K562 (cell line): ENCODE results near the gene RBP3. TPM values are rescaled to one million over a fixed set of nuclear protein-coding genes. Genes with fewer than 3 reads are reported as not detected.

Experiments
- ATAC-seq: fragments of 200-7000 bp; cut with Tn5 transposase; 3 replicates; pipeline ENCODE4 v1.9.1; 2020; ENCODE audit warnings: moderate library complexity
- BruUV-seq: library from RNA; stranded (reverse); fragments of 400-500 nt; replicated peaks from 2 replicates; lab custom pipeline; 2021; lab: Mats Ljungman, UMichigan
- CTCF ChIA-PET: fragments of 300-600 bp; formaldehyde crosslinking; extraction: SDS; loops from one replicate; lab custom pipeline; 2021; ENCODE audit warnings: low intra/inter-chr PET ratio; lab: Yijun Ruan, JAX
- POLR2A ChIA-PET: fragments of 300-600, 350-650 bp; sonication (Branson Sonifier 250); formaldehyde crosslinking; extraction: SDS; loops from one replicate; lab custom pipeline; 2021; ENCODE audit warnings: antibody characterized with exemption, inconsistent platforms; lab: Yijun Ruan, JAX
- DNase-seq, 4 experiments: peaks; one replicate each; pipeline versions ENCODE4 v3.0.0 to v3.0.0-alpha.2; 2011 to 2018; ENCODE audit warnings: low spot score in 3 of 4, mixed read lengths in 3 of 4; ENCODE audit errors: extremely low read depth in 1 of 4
- FAIRE-seq: peaks from 2 replicates; lab custom pipeline; 2011; peaks lifted over from hg19 to GRCh38; lab: Jason Lieb, UNC
- H2AFZ ChIP-seq: 2 replicates; pipeline ENCODE4 v1.6.0; 2011; ENCODE audit warnings: low read depth, low read length, control low read depth, inconsistent platforms
- H3K27ac ChIP-seq: fragments of 200-600 bp; 3 replicates; pipeline ENCODE4 v1.8.0; 2011; ENCODE audit warnings: low read depth, mild to moderate bottlenecking, control low read depth, inconsistent platforms, low read length, moderate library complexity, mixed read lengths; ENCODE audit errors: extremely low read depth
- H3K27me3 ChIP-seq, 2 experiments: fragments of 300-600 bp in 1 of 2; 2 replicates in 1 of 2; 3 replicates in 1 of 2; pipeline versions ENCODE4 v1.6.0 to v1.8.0; 2011; ENCODE audit warnings: inconsistent platforms in 2 of 2, low read length in 2 of 2, mild to moderate bottlenecking in 1 of 2, mixed read lengths in 1 of 2, moderate library complexity in 1 of 2; ENCODE audit not compliant: control insufficient read depth in 2 of 2, insufficient read depth in 2 of 2
- H3K36me3 ChIP-seq: fragments of 300-600 bp; 3 replicates; pipeline ENCODE4 v1.8.0; 2011; ENCODE audit warnings: mild to moderate bottlenecking, low read length, inconsistent platforms; ENCODE audit not compliant: control insufficient read depth, insufficient read depth
- H3K4me1 ChIP-seq, 2 experiments: fragments of 200-600 bp in 1 of 2; replicated peaks in 1 of 2; 2 replicates in 1 of 2; 3 replicates in 1 of 2; pipeline versions ENCODE4 v1.5.1 to v1.8.0; 2011; ENCODE audit warnings: inconsistent platforms in 2 of 2, low read length in 2 of 2, mild to moderate bottlenecking in 1 of 2, mixed read lengths in 1 of 2, moderate library complexity in 1 of 2; ENCODE audit not compliant: control insufficient read depth in 2 of 2, insufficient read depth in 2 of 2
- H3K4me2 ChIP-seq: 2 replicates; pipeline ENCODE4 v1.6.1; 2011; ENCODE audit warnings: low read length, control low read depth, inconsistent platforms, mixed read lengths; ENCODE audit not compliant: insufficient read depth
- H3K4me3 ChIP-seq: fragments of 200-600 bp; sonication (generic), shearing (Covaris generic); 2 replicates; pipeline ENCODE4 v1.5.1; 2016; ENCODE audit warnings: control low read depth, inconsistent platforms
- H3K79me2 ChIP-seq: fragments of 200-600 bp; 3 replicates; pipeline ENCODE4 v1.8.0; 2011; ENCODE audit warnings: low read length, inconsistent platforms; ENCODE audit not compliant: control insufficient read depth, insufficient read depth
- H3K9ac ChIP-seq, 2 experiments: 2 replicates each; pipeline versions ENCODE4 v1.6.0 to v1.6.1; 2011; ENCODE audit warnings: low read depth in 2 of 2, low read length in 2 of 2, control low read depth in 1 of 2, inconsistent platforms in 1 of 2, mild to moderate bottlenecking in 1 of 2, mixed read lengths in 1 of 2; ENCODE audit not compliant: insufficient read depth in 1 of 2
- H3K9me1 ChIP-seq: one replicate; pipeline ENCODE4 v1.6.0; 2011; ENCODE audit warnings: inconsistent platforms, mild to moderate bottlenecking, low read length, moderate library complexity; ENCODE audit not compliant: control insufficient read depth, insufficient read depth
- H3K9me3 ChIP-seq: replicated peaks from 2 replicates; pipeline ENCODE4 v1.5.1; 2011; ENCODE audit warnings: low read depth, low read length, inconsistent platforms; ENCODE audit not compliant: control insufficient read depth, insufficient read depth
- H4K20me1 ChIP-seq: replicated peaks from 2 replicates; pipeline ENCODE4 v1.6.1; 2011; ENCODE audit warnings: low read length, inconsistent platforms, mixed read lengths; ENCODE audit not compliant: control insufficient read depth, insufficient read depth
- CLOCK ChIP-seq: fragments of 250-450 bp; sonication (Bioruptor Pico); IDR thresholded peaks from 2 replicates; pipeline ENCODE4 v1.4.0; 2020; ENCODE audit warnings: mild to moderate bottlenecking, moderate library complexity, borderline replicate concordance
- EHMT2 ChIP-seq: fragments of 450-650 bp; IDR thresholded peaks from 2 replicates; pipeline ENCODE4 v1.6.1; 2018; ENCODE audit warnings: antibody characterized with exemption
- EWSR1 ChIP-seq: fragments of 450-650 bp; IDR thresholded peaks from 2 replicates; pipeline ENCODE4 v1.6.1; 2018; ENCODE audit warnings: borderline replicate concordance, mild to moderate bottlenecking, low read depth, moderate library complexity; ENCODE audit not compliant: partially characterized antibody
- KAT2B ChIP-seq: IDR thresholded peaks from one replicate; pipeline ENCODE4 v1.6.1; 2012; ENCODE audit warnings: low read depth, mild to moderate bottlenecking, control low read depth, inconsistent platforms, low read length, moderate library complexity
- MCM7 ChIP-seq, 2 experiments: fragments of 450-650 bp; IDR thresholded peaks; 2 replicates each; pipeline ENCODE4 v1.6.1; 2016 to 2018
- RNF2 ChIP-seq: sonication (generic); IDR thresholded peaks from 2 replicates; pipeline ENCODE4 v1.6.1; 2016
- ZBTB1 ChIP-seq: sonication (generic); formaldehyde crosslinking; IDR thresholded peaks from 2 replicates; pipeline ENCODE4 v1.8.1; 2023; ENCODE audit warnings: missing genetic modification reagents, low read depth, mild to moderate bottlenecking, borderline replicate concordance
- ZNF146 ChIP-seq: IDR thresholded peaks from one replicate; pipeline ENCODE4 v1.6.1; 2018; ENCODE audit warnings: missing compliant biosample characterization; ENCODE audit not compliant: unreplicated experiment
- ZNF197 ChIP-seq: fragments of 200-800 bp; sonication (Bioruptor generic); IDR thresholded peaks from 2 replicates; pipeline ENCODE4 v1.6.1; 2016; ENCODE audit warnings: low read depth, missing genetic modification characterization, missing compliant biosample characterization
- ZNF347 ChIP-seq: fragments of 450-650 bp; formaldehyde crosslinking; IDR thresholded peaks from 2 replicates; pipeline ENCODE4 v1.4.0; 2020; ENCODE audit warnings: low read depth, mild to moderate bottlenecking, moderate library complexity
- ZNF57 ChIP-seq: fragments of 450-650 bp; formaldehyde crosslinking; IDR thresholded peaks from 2 replicates; pipeline ENCODE4 v1.4.0; 2020; ENCODE audit warnings: mild to moderate bottlenecking, moderate library complexity
- WGBS: fragments of 100-300 bp; shearing (Covaris generic); methylation state at CpG from one replicate; pipeline ENCODE4 v1.1.6; 2016; ENCODE audit warnings: low coverage, mixed read lengths; ENCODE audit not compliant: insufficient coverage; ENCODE audit errors: missing lambda C conversion rate; 5-methylcytosine and 5-hydroxymethylcytosine counted together
- in situ Hi-C: fragments of 300-500 bp; cut with MboI; formaldehyde crosslinking; loops from 4 replicates; pipeline ENCODE4 v1.15.0; 2018; ENCODE audit warnings: inconsistent platforms, mixed read lengths
- intact Hi-C: fragments of 100-400 bp; cut with micrococcal nuclease; formaldehyde crosslinking; loops from 2 replicates; pipeline ENCODE4 v1.14.2; 2022
- polyA plus RNA-seq, 8 experiments: library from polyadenylated mRNA; depleted of rRNA in 4 of 8; stranded (reverse) in 5 of 8; unstranded in 3 of 8; fragments of >200 nt; fragmentation: Nextera tagmentation in 2 of 8; fragmentation: Illumina TruSeq in 1 of 8; extraction: Ambion mirVana in 2 of 8; extraction: Trizol in 1 of 8; gene quantifications; 2 replicates each; pipeline versions ENCODE4 v1.2.1 to v1.2.3, GENCODE V29; 2011 to 2014; ENCODE audit warnings: inconsistent platforms in 1 of 8, missing spikeins in 1 of 8
- total RNA-seq, 7 experiments: library from RNA; depleted of rRNA in 6 of 7; stranded (reverse); fragments of >200 nt in 6 of 7; fragmentation: Illumina TruSeq in 2 of 7; extraction: Trizol in 2 of 7; gene quantifications; 2 replicates each; pipeline versions ENCODE4 v1.2.1 to v1.2.3, GENCODE V29; 2011 to 2021; ENCODE audit warnings: low replicate concordance in 1 of 7
- TF ChIP-seq, protein P1 (sequence below): fragments of 450-650 bp; IDR thresholded peaks from 2 replicates; pipeline ENCODE4 v1.7.0; 2016; ENCODE audit warnings: borderline replicate concordance
- TF ChIP-seq, protein P2 (sequence below): fragments of 450-650 bp; IDR thresholded peaks from 2 replicates; pipeline ENCODE4 v1.6.1; 2016; ENCODE audit warnings: antibody characterized with exemption
- TF ChIP-seq, protein P3 (sequence below): sonication (generic); formaldehyde crosslinking; IDR thresholded peaks from 2 replicates; pipeline ENCODE4 v1.9.0; 2022; ENCODE audit warnings: mild to moderate bottlenecking, missing genetic modification reagents

The RBP3 gene
- total and polyA plus RNA-seq, 9 of the 15 experiments (the other 6 are each of a cell fraction or from before 2014, with no cell fraction given) = not detected

DNA sequence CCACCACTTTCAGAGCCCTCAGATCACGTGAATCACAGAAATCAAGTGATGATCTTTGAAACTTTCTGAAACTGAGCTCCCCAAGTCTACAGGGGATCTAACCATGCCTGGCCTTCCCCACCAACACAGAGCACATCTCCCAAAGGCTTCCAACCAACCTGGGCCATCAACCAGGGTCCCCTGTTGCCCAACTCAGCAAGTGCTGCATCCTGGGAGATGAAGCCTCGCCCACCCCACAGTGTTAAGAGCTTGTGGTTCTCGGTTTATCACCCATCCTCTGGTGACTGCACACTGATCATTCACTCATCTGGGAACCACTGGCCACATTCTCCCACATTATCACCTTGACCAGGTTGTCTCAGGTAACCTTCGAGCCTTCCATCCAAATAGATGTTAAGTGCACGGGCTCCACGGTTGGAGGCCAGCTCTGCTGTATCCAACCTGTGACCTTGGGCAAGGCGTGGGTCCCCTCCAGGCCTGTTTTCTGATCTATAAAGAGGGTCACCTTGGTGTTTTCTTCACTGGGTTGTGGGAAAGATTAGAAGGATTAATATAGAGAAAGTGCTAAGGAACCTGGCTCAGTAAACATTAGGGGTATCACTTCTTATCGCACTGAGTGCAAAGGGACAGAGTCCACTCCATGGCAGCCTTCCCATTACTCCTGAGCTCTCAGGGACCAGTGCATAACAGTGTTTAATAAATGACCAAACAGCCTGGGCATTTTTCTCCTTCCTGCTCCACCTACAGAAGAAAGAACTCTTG lies 32.4 kb downstream of the RBP3 start:
- no peak overlapping the region for H3K4me2 ChIP-seq
- no peak overlapping the region for H3K27ac ChIP-seq
- H3K4me3 ChIP-seq = no peak overlapping the region
- no peak overlapping the region for H3K9ac ChIP-seq
- H4K20me1 ChIP-seq = 0 out of 2 replicates have a peak, but pooled peaks cover 9% of the 10 kb centered on the region
- DNase-seq (no peak), ATAC-seq (no peak), FAIRE-seq (no peak)
- TF ChIP-seq, protein P1, sequence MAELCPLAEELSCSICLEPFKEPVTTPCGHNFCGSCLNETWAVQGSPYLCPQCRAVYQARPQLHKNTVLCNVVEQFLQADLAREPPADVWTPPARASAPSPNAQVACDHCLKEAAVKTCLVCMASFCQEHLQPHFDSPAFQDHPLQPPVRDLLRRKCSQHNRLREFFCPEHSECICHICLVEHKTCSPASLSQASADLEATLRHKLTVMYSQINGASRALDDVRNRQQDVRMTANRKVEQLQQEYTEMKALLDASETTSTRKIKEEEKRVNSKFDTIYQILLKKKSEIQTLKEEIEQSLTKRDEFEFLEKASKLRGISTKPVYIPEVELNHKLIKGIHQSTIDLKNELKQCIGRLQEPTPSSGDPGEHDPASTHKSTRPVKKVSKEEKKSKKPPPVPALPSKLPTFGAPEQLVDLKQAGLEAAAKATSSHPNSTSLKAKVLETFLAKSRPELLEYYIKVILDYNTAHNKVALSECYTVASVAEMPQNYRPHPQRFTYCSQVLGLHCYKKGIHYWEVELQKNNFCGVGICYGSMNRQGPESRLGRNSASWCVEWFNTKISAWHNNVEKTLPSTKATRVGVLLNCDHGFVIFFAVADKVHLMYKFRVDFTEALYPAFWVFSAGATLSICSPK = no peak
- TF ChIP-seq MCM7 (IDR thresholded peaks at IDR 0.05) (no peak), ZNF57 (CRISPR knock-in tag) (no peak), ZNF347 (CRISPR knock-in tag) (no peak), ZNF146 (CRISPR knock-in tag) (no peak), ZNF197 (no peak), EWSR1 (no peak), KAT2B (no peak), RNF2 (no peak), CLOCK (CRISPR knock-in tag) (no peak), ZBTB1 (CRISPR knock-in tag) (no peak), EHMT2 (no peak)
- TF ChIP-seq, protein P2, sequence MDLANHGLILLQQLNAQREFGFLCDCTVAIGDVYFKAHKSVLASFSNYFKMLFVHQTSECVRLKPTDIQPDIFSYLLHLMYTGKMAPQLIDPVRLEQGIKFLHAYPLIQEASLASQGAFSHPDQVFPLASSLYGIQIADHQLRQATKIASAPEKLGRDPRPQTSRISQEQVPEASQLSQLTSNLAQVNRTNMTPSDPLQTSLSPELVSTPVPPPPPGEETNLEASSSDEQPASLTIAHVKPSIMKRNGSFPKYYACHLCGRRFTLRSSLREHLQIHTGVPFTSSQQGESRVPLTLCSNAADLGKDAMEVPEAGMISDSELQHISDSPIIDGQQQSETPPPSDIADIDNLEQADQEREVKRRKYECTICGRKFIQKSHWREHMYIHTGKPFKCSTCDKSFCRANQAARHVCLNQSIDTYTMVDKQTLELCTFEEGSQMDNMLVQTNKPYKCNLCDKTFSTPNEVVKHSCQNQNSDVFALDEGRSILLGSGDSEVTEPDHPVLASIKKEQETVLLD = no peak
- TF ChIP-seq, protein P3, sequence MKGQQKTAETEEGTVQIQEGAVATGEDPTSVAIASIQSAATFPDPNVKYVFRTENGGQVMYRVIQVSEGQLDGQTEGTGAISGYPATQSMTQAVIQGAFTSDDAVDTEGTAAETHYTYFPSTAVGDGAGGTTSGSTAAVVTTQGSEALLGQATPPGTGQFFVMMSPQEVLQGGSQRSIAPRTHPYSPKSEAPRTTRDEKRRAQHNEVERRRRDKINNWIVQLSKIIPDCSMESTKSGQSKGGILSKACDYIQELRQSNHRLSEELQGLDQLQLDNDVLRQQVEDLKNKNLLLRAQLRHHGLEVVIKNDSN (CRISPR knock-in tag) = no peak
- H3K27me3 ChIP-seq = peaks cover 34 to 69% of the 10 kb centered on the region in 2 experiments
- H3K79me2 ChIP-seq = no peaks in the 10 kb centered on the region
- ChIA-PET POLR2A (interaction anchor here (1.1 to 1.5 kb wide), 3 partner anchors 14 to 1100 kb away, joined by 3 to 5 read pairs (median 4); partner anchors contain the start of gene RBP3), CTCF (no interaction called here)
- no peak overlapping the region for H2AFZ ChIP-seq
- WGBS = 0% methylated on average over 8 of the region's 8 CpGs
- in situ Hi-C loops (loop anchor here (5.0 kb wide), 2 partner anchors 1098 to 1273 kb away; no protein-coding TSS in a partner anchor), intact Hi-C loops (loop anchor here (2.0 kb wide), 1 partner anchor 14 kb away; no protein-coding TSS in a partner anchor)
- no TSS peak for BruUV-seq
- no peaks in the 10 kb centered on the region for H3K9me1 ChIP-seq
- peaks cover 0 to 14% of the 10 kb centered on the region in 2 experiments; a peak in 3 of 5 replicates for H3K4me1 ChIP-seq
- H3K9me3 ChIP-seq = no peaks in the 10 kb centered on the region; the same call in 1 of the 2 replicates
- no peaks in the 10 kb centered on the region for H3K36me3 ChIP-seq
